Measurements from ENCODE around the gene POGLUT3. TPM values are rescaled to one million over a fixed set of nuclear protein-coding genes. Genes with fewer than 3 reads are reported as not detected.
A peak's percentile ranks its signal among the peaks of the same experiment; 100 is the strongest.

The POGLUT3 gene
- total and polyA plus RNA-seq, 4 donors = 9.9 to 31.8 (median 19.0) TPM

GRCh38 chr11:108467091-108467823 is 30.9 kb downstream of the POGLUT3 start, which contains the start of gene C11orf65:
C11orf65 (minus strand) TSS chr11:108467529; CDS start chr11:108461559, 5,970 bp downstream.
- H3K4me1 ChIP-seq (ENCODE audit: control insufficient read depth in 5 of 5, insufficient read depth in 5 of 5, low read length in 5 of 5) = peaks cover 0 to 10% (median 2%) of the 10 kb centered on the region in 5 donors
- H3K9me3 ChIP-seq (ENCODE audit: control insufficient read depth in 4 of 4, insufficient read depth in 3 of 4, low read length in 3 of 4) = no peaks in the 10 kb centered on the region
- peak within 1 kb of the TSS; percentile 63 for H3K4me3 ChIP-seq
- H3K27ac ChIP-seq (ENCODE audit: low read depth in 1 of 2, low read length in 1 of 2) = peak within 1 kb of the TSS; percentile 88 to 99
- peak; percentile 99 to 100 (median 100) for DNase-seq
- peaks cover 0 to 2% (median 0%) of the 10 kb centered on the region in 4 donors for H3K36me3 ChIP-seq (ENCODE audit: control insufficient read depth in 4 of 4, insufficient read depth in 4 of 4, low read length in 4 of 4)
- ATAC-seq (ENCODE audit: insufficient read depth, low FRiP score) = peak; percentile 99
- peak within 1 kb of the TSS; percentile 99 to 100 for H3K9ac ChIP-seq (ENCODE audit: insufficient read depth in 1 of 2, low read length in 2 of 2)
- no peaks in the 10 kb centered on the region for H3K27me3 ChIP-seq (ENCODE audit: control insufficient read depth in 3 of 3, insufficient read depth in 3 of 3, low read length in 2 of 3)
- no peak for TF ChIP-seq CTCF (IDR thresholded peaks at IDR 0.05; ENCODE audit: control extremely low read depth, extremely low read depth)
- 0 to 1% methylated on average over 35 of the region's 35 CpGs for WGBS, 2 donors

DNA sequence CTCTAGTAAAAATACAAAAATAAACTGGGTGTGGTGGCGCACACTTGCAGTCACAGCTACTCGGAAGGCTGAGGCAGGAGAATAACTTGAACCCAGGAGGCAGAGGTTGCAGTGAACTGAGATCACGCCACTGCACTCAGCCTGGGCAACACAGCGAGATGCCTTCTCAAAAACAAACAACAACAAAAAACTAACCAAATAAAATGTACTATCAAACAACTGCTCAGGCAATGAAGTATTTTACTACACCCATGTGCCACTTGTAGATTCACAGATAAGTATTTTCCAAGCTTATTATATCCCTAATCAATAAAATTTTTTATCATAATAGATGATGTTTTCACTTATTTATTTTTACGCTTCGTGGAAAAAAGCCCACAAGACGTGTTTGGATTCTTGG is 31.8 kb downstream of the POGLUT3 start:
- Histone ChIP-seq H3K27ac (ENCODE audit: low read depth in 1 of 2, low read length in 1 of 2) (peak overlapping the region; percentile 73 to 88), H3K9ac (ENCODE audit: insufficient read depth in 1 of 2, low read length in 2 of 2) (peak overlapping the region; percentile 99 to 100), H3K4me3 (no peak overlapping the region), H3K36me3 (ENCODE audit: control insufficient read depth in 4 of 4, insufficient read depth in 4 of 4, low read length in 4 of 4) (peaks cover 0 to 2% (median 0%) of the 10 kb centered on the region in 4 donors), H3K9me3 (ENCODE audit: control insufficient read depth in 4 of 4, insufficient read depth in 3 of 4, low read length in 3 of 4) (no peaks in the 10 kb centered on the region), H3K4me1 (ENCODE audit: control insufficient read depth in 5 of 5, insufficient read depth in 5 of 5, low read length in 5 of 5) (peaks cover 0 to 10% (median 2%) of the 10 kb centered on the region in 5 donors), H3K27me3 (ENCODE audit: control insufficient read depth in 3 of 3, insufficient read depth in 3 of 3, low read length in 2 of 3) (no peaks in the 10 kb centered on the region)
- TF ChIP-seq CTCF (IDR thresholded peaks at IDR 0.05; ENCODE audit: control extremely low read depth, extremely low read depth) = no peak
- DNase-seq = no peak
- ATAC-seq (ENCODE audit: insufficient read depth, low FRiP score) = no peak
- 48 to 49% methylated on average over 7 of the region's 7 CpGs for WGBS, 2 donors

DNA sequence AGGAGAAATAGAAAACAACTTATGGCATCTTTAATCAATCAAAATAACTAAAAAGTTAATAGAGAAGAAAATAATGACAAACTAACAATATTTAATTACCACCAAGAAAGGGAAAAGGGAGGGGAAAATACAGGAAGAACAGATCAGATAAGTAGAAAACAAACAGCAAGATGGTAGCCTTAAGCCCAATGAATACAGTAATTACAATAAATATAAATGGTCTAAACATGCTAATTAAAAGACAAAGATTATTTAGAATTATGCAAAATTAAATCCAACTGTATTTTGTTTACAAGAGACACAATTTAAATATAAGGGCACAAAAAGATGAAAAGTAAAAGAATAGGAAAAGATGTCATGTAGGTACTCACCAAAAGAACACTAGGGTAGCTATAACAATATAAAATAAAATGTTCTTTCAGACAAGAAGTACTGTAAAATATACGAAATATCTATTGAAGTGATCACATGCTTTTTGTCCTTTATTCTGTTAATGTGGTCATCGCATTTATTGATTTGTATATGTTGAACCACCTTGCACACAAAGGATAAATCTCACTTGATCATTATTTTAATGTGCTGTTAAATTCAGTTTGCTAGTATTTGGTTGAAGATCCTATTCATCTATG is 44.9 kb downstream of the POGLUT3 start:
- 95 to 96% methylated on average over 2 of the region's 2 CpGs for WGBS, 2 donors
- no peak overlapping the region for H3K4me3 ChIP-seq
- H3K4me1 ChIP-seq (ENCODE audit: control insufficient read depth in 5 of 5, insufficient read depth in 5 of 5, low read length in 5 of 5) = no peaks in the 10 kb centered on the region
- no peaks in the 10 kb centered on the region for H3K27me3 ChIP-seq (ENCODE audit: control insufficient read depth in 3 of 3, insufficient read depth in 3 of 3, low read length in 2 of 3)
- DNase-seq (no peak), ATAC-seq (ENCODE audit: insufficient read depth, low FRiP score) (no peak)
- H3K36me3 ChIP-seq (ENCODE audit: control insufficient read depth in 4 of 4, insufficient read depth in 4 of 4, low read length in 4 of 4) = no peaks in the 10 kb centered on the region
- peaks cover 0 to 4% (median 1%) of the 10 kb centered on the region in 4 donors for H3K9me3 ChIP-seq (ENCODE audit: control insufficient read depth in 4 of 4, insufficient read depth in 3 of 4, low read length in 3 of 4)
- no peak overlapping the region for H3K27ac ChIP-seq (ENCODE audit: low read depth in 1 of 2, low read length in 1 of 2)
- H3K9ac ChIP-seq (ENCODE audit: insufficient read depth in 1 of 2, low read length in 2 of 2) = no peak overlapping the region
- no peak for TF ChIP-seq CTCF (IDR thresholded peaks at IDR 0.05; ENCODE audit: control extremely low read depth, extremely low read depth)

Other genes with a start within 250 kb of the POGLUT3 start
- gene C11orf65, start 30.9 kb downstream of the POGLUT3 start, total RNA-seq = 1 to 10 TPM in 1 of 2 donors, under 1 TPM in 1; 0.49 to 3.3 TPM
- gene C11orf65, start 30.9 kb downstream of the POGLUT3 start, polyA plus RNA-seq = under 1 TPM; 0.33 to 0.49 TPM
- gene EXPH5, start 95.4 kb upstream of the POGLUT3 start, total RNA-seq = 10 to 100 TPM; 25.2 to 28.8 TPM
- gene EXPH5, start 95.4 kb upstream of the POGLUT3 start, polyA plus RNA-seq = 1 to 10 TPM; 1.1 to 5.2 TPM
- 10 to 100 TPM; 21.7 to 30.5 TPM for gene DDX10, start 166.7 kb upstream of the POGLUT3 start, total RNA-seq
- 10 to 100 TPM; 13.9 to 16.0 TPM for gene DDX10, start 166.7 kb upstream of the POGLUT3 start, polyA plus RNA-seq

Data from lung (tissue), 12 donors.